Colon (tissue), 2 donors: ENCODE results near the gene VSTM5.
"Not testable (repeated sequence)": the region's sequence is repeated elsewhere in the genome, so short reads cannot be mapped to it uniquely, and the experiment has no call there.

ENCODE experiments used
- FAIRE-seq: peaks from 2 replicates; lab custom pipeline; 2012; peaks lifted over from hg19 to GRCh38; lab: Jason Lieb, UNC
- donor health status: control.
- donor health status: control.

The VSTM5 gene

DNA sequence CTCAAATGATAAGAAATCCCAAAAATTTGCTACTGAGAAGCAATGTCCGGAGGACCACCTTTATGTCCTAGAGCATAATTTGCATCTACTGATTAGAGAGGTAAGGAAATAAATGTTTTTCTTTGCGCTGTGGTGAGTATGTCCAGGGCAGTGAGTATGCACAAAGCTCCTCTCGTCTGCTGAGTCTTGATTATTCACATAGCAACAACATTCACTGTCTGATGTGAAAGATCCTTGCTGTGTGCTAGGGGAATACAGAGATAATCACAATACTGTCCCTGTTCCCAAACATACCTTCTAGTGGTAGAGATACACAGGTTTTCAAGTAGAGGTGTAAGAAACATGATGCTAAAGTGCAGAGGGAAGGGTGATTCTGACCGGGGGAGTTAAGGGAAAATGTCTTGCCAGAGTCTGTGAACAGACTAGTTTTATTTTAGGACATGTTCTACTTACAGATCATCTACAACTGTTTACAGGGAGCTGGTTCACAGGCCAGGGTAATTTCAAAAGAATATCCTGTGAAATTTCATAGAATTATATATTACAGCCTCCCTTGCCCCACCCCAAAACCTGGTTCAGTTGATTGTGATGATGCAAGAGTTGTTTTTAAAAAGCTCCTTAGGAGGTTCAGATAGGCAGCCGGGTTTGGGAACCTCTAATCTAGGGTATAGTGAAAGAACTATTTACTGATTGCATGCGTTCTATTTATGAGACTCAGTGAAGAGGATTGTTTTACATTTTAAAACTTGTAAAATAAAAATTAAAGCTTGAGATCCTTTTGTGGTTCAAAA, 53.8 kb downstream of the VSTM5 start:
- FAIRE-seq = no peak

GRCh38 chr11:93791493-93791892, 58.9 kb downstream of the VSTM5 start:
- no peak for FAIRE-seq

- no peak for FAIRE-seq
Observed at GRCh38 chr11:93784935-93785360, 65.5 kb downstream of the VSTM5 start.

GRCh38 chr11:93784145-93784934, 66.1 kb downstream of the VSTM5 start, which contains the start of gene MED17:
Gene MED17 (plus strand): TSS chr11:93784282. CDS start chr11:93784514, 232 bp downstream.
- FAIRE-seq = no peak

DNA sequence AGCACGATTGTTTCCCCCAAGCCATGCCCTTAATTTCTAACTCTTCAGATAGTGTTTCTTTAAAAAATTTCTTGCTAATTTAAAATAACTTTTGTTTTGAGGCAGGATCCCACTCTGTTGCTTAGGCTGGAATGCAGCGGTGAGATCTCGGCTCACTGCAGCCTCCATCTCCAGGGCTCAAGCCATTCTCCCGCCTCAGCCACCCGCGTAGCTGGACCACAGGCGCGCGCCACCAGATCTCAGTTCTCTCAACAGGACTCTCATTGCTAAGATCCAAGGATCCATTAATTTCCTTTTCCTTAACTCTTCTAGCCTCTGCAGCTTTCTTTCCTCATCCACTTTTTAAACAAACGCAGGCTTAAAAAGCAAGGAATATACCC, 66.7 kb downstream of the VSTM5 start:
- FAIRE-seq = no peak

GRCh38 chr11:93783362-93783761, 67.1 kb downstream of the VSTM5 start:
- no peak for FAIRE-seq

- no peak for FAIRE-seq
Observed at GRCh38 chr11:93775289-93775688, 75.1 kb downstream of the VSTM5 start.

DNA sequence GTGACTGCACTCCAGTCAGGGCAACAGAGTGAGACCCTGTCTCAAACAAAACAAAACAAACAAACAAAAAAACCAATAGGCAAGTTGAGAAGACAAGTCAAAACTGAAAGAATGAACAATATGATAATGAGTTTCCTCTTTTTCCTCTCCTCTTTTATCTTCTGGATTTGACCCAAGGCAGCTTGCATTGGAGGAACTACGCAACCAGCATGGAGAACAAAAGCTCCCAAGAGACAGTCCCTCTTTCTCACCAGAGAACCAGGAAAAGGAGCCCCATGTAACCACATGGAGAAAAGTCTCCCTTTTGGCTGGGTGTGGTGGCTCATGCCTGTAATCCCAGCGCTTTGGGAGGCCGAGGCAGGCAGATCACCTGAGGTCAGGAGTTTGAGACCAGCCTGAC, 75.9 kb downstream of the VSTM5 start:
- not testable (repeated sequence) for FAIRE-seq

- no peak for FAIRE-seq
Observed at GRCh38 chr11:93773601-93774200, 76.7 kb downstream of the VSTM5 start.

- no peak for FAIRE-seq
Observed at GRCh38 chr11:93773045-93773477, 77.4 kb downstream of the VSTM5 start.

DNA sequence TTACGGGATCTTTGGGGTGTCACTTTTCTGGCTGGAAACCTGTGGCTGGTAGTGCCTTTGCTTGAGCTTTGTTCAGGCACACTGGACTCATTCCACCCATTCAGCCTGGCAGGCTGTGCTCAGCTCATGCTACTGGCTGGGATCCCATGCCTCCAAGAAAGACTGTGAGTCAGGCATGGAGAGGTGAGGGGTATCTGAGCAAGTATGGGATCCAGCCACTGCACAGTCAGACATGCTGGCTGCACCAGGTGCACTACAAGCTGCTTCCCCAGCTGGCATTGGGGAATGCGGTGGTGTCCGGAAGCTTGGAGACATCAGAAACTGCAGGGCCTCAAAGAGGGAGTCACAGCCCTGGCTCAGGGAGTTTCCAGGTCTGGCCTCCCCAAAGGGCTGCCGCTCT, 78.3 kb downstream of the VSTM5 start:
- no peak for FAIRE-seq

GRCh38 chr11:93770160-93770559, 80.3 kb downstream of the VSTM5 start:
- no peak for FAIRE-seq
